ENCODE data around the gene FOXP1. TPM values are rescaled to one million over a fixed set of nuclear protein-coding genes. Genes with fewer than 3 reads are reported as not detected.

Gene FOXP1
- total and polyA plus RNA-seq, 8 donors, result 12.3 to 215 (median 117) TPM

- no peaks in the 10 kb centered on the region for H3K9me3 ChIP-seq
- H3K4me3 ChIP-seq, result peak overlapping the region in 1 of 4 donors; percentile 12
- peak overlapping the region in 3 of 5 donors; percentile 27 to 99 (median 96) for H3K27ac ChIP-seq
- TF ChIP-seq POLR2A (IDR thresholded peaks at IDR 0.05), result no peak
- TF ChIP-seq POLR2AphosphoS5 (IDR thresholded peaks at IDR 0.05), result no peak
- TF ChIP-seq, protein P1, sequence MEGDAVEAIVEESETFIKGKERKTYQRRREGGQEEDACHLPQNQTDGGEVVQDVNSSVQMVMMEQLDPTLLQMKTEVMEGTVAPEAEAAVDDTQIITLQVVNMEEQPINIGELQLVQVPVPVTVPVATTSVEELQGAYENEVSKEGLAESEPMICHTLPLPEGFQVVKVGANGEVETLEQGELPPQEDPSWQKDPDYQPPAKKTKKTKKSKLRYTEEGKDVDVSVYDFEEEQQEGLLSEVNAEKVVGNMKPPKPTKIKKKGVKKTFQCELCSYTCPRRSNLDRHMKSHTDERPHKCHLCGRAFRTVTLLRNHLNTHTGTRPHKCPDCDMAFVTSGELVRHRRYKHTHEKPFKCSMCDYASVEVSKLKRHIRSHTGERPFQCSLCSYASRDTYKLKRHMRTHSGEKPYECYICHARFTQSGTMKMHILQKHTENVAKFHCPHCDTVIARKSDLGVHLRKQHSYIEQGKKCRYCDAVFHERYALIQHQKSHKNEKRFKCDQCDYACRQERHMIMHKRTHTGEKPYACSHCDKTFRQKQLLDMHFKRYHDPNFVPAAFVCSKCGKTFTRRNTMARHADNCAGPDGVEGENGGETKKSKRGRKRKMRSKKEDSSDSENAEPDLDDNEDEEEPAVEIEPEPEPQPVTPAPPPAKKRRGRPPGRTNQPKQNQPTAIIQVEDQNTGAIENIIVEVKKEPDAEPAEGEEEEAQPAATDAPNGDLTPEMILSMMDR (IDR thresholded peaks at IDR 0.05), result no peak
- TF ChIP-seq EP300 (IDR thresholded peaks at IDR 0.05), result no peak
- no peaks in the 10 kb centered on the region for H3K36me3 ChIP-seq
- intact Hi-C loops (cut with DNase I; ENCODE audit: low total_unique reads), result no loop called here
- DNase-seq, result peak in 1 of 2 donors; percentile 25
- WGBS, 5 donors, result 38 to 47% (median 45%) methylated on average over 6 of the region's 6 CpGs
- no peaks in the 10 kb centered on the region for H3K27me3 ChIP-seq
- peaks cover 16 to 64% (median 47%) of the 10 kb centered on the region in 4 donors for H3K4me1 ChIP-seq
These were observed 5.3 kb downstream of the FOXP1 start for GRCh38 chr3:71578054-71578751.

DNA sequence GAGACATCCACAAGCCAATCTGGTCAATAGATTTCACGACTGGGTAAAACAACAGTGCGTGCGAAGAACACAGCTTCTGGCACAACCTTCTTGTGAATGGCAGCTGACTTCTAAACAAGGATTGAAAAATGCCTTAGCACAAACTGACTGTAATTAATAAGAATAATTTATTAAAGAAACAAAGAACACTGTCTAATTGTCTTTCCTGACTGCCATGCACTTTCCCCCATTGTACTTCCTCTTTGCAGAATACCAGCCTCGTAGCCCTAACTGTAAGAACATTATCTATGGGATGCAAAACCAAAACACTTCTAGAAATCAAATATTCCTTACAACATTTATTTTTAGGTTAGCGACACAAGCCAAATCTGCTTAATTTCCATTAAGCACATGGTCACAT, 6.5 kb downstream of the FOXP1 start:
- H3K36me3 ChIP-seq, result no peaks in the 10 kb centered on the region
- no peak for DNase-seq
- 68 to 85% (median 77%) methylated on average over 5 of the region's 5 CpGs for WGBS, 5 donors
- intact Hi-C loops (cut with DNase I; ENCODE audit: low total_unique reads), result no loop called here
- peak overlapping the region in 3 of 5 donors; percentile 24 to 96 (median 35) for H3K27ac ChIP-seq
- H3K4me3 ChIP-seq, result peak overlapping the region in 1 of 4 donors; percentile 7
- TF ChIP-seq EP300 (IDR thresholded peaks at IDR 0.05) (no peak), POLR2A (IDR thresholded peaks at IDR 0.05) (no peak), POLR2AphosphoS5 (IDR thresholded peaks at IDR 0.05) (no peak)
- TF ChIP-seq, protein P1 (IDR thresholded peaks at IDR 0.05), result no peak
- no peaks in the 10 kb centered on the region for H3K27me3 ChIP-seq
- no peaks in the 10 kb centered on the region for H3K9me3 ChIP-seq
- H3K4me1 ChIP-seq, result peaks cover 16 to 64% (median 47%) of the 10 kb centered on the region in 4 donors

GRCh38 chr3:71575433-71575832, 8.1 kb downstream of the FOXP1 start:
- WGBS, 5 donors, result 88 to 100% (median 96%) methylated on average over 2 of the region's 2 CpGs
- H3K36me3 ChIP-seq, result peaks cover 0 to 6% (median 3%) of the 10 kb centered on the region in 4 donors
- peaks cover 7 to 60% (median 40%) of the 10 kb centered on the region in 4 donors for H3K4me1 ChIP-seq
- no peak for DNase-seq
- H3K27me3 ChIP-seq, result no peaks in the 10 kb centered on the region
- H3K4me3 ChIP-seq, result no peak overlapping the region
- H3K27ac ChIP-seq, result peak overlapping the region in 1 of 5 donors; percentile 16
- no peak for TF ChIP-seq EP300 (IDR thresholded peaks at IDR 0.05)
- TF ChIP-seq, protein P1 (IDR thresholded peaks at IDR 0.05), result no peak
- TF ChIP-seq POLR2A (IDR thresholded peaks at IDR 0.05), result no peak
- intact Hi-C loops (cut with DNase I; ENCODE audit: low total_unique reads), result no loop called here
- H3K9me3 ChIP-seq, result no peaks in the 10 kb centered on the region

DNA sequence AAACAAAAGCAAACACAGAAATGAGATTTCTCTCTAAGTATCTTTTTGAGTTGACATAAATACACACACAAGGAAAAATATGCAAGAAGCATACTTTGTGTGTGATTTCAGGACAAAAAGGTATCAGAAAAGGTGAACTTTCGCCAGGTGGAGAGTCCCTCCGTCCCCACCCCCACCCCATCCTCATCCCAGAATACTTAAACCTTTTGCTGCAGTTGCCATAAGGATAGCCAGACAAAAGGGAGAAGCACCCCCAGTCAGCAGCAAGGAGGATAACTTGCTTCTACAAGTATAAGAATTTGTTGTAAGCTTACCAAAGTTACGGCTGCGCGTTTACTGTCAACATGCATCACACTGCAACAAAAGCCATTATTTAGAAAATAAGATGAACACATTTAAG, 10.3 kb downstream of the FOXP1 start:
- intact Hi-C loops (cut with DNase I; ENCODE audit: low total_unique reads), result no loop called here
- WGBS, 5 donors, result 86 to 92% (median 89%) methylated on average over 5 of the region's 5 CpGs
- Histone ChIP-seq H3K9me3 (no peaks in the 10 kb centered on the region), H3K27me3 (no peaks in the 10 kb centered on the region), H3K4me1 (peaks cover 0 to 54% (median 26%) of the 10 kb centered on the region in 4 donors), H3K36me3 (peaks cover 0 to 9% (median 3%) of the 10 kb centered on the region in 4 donors), H3K27ac (no peak overlapping the region), H3K4me3 (no peak overlapping the region)
- no peak for TF ChIP-seq EP300 (IDR thresholded peaks at IDR 0.05)
- TF ChIP-seq, protein P1 (IDR thresholded peaks at IDR 0.05), result no peak
- DNase-seq, result no peak
